Smooth muscle cell (in vitro differentiated cells): ENCODE data around the gene AFF4. TPM values are rescaled to one million over a fixed set of nuclear protein-coding genes. Genes with fewer than 3 reads are reported as not detected.

Experiments
- DNase-seq: peaks from one replicate; lab custom pipeline; 2025; ENCODE audit not compliant: unreplicated experiment; lab: John Stamatoyannopoulos, UW
- H2AFZ ChIP-seq: fragments of 200-600 bp; sonication (generic); 2 replicates; pipeline ENCODE4 v1.6.0; 2016; ENCODE audit warnings: antibody characterized with exemption, low read depth, mild to moderate bottlenecking
- H3F3A ChIP-seq: fragments of 200-600 bp; sonication (generic); 2 replicates; pipeline ENCODE4 v1.6.0; 2017; ENCODE audit warnings: antibody characterized with exemption, low read depth
- H3K27ac ChIP-seq: fragments of 200-600 bp; sonication (generic); 2 replicates; pipeline ENCODE4 v1.5.1; 2016; ENCODE audit warnings: low read depth, mild to moderate bottlenecking
- H3K27me3 ChIP-seq: fragments of 200-600 bp; sonication (generic); 2 replicates; pipeline ENCODE4 v1.6.1; 2016; ENCODE audit warnings: low read depth, mild to moderate bottlenecking
- H3K36me3 ChIP-seq: fragments of 200-600 bp; sonication (generic); 2 replicates; pipeline ENCODE4 v1.5.1; 2016; ENCODE audit warnings: low read depth
- H3K4me1 ChIP-seq: fragments of 200-600 bp; sonication (generic); 2 replicates; pipeline ENCODE4 v1.5.1; 2016; ENCODE audit warnings: low read depth
- H3K4me2 ChIP-seq: fragments of 200-600 bp; sonication (generic); 2 replicates; pipeline ENCODE4 v1.6.0; 2016; ENCODE audit warnings: mild to moderate bottlenecking
- H3K4me3 ChIP-seq: fragments of 200-600 bp; sonication (generic); 2 replicates; pipeline ENCODE4 v1.5.1; 2016; ENCODE audit warnings: mild to moderate bottlenecking
- H3K79me2 ChIP-seq: fragments of 200-600 bp; sonication (generic); 2 replicates; pipeline ENCODE4 v1.6.0; 2016; ENCODE audit warnings: low read depth, mild to moderate bottlenecking
- H3K9ac ChIP-seq: fragments of 200-600 bp; sonication (generic); 2 replicates; pipeline ENCODE4 v1.6.0; 2016; ENCODE audit warnings: low read depth
- H3K9me3 ChIP-seq: fragments of 200-600 bp; sonication (generic); replicated peaks from 2 replicates; pipeline ENCODE4 v1.5.1; 2016; ENCODE audit warnings: low read depth
- H4K20me1 ChIP-seq: fragments of 200-600 bp; sonication (generic); 2 replicates; pipeline ENCODE4 v1.6.0; 2016; ENCODE audit warnings: low read depth
- WGBS: methylation state at CpG from one replicate; pipeline ENCODE4 v1.1.7; 2016; ENCODE audit warnings: low lambda C conversion rate; 5-methylcytosine and 5-hydroxymethylcytosine counted together
- polyA plus RNA-seq: library from polyadenylated mRNA; unstranded; fragments of >200 nt; fragmentation: Nextera tagmentation; extraction: Ambion mirVana; gene quantifications from 2 replicates; pipeline ENCODE4 v1.2.1, GENCODE V29; 2016
- total RNA-seq: library from RNA; depleted of rRNA; stranded (reverse); fragments of >200 nt; gene quantifications from 2 replicates; pipeline ENCODE4 v1.2.3, GENCODE V29; 2014
- TF ChIP-seq, protein P1 (sequence below): fragments of 200-600 bp; sonication (generic); IDR thresholded peaks from 2 replicates; pipeline ENCODE4 v1.5.1; 2017; ENCODE audit warnings: borderline replicate concordance, mild to moderate bottlenecking, antibody characterized with exemption; ENCODE audit not compliant: insufficient read depth, poor library complexity, severe bottlenecking

AFF4 gene
- total and polyA plus RNA-seq, 2 experiments from 2014 or later, result 27.8 to 137 TPM

DNA sequence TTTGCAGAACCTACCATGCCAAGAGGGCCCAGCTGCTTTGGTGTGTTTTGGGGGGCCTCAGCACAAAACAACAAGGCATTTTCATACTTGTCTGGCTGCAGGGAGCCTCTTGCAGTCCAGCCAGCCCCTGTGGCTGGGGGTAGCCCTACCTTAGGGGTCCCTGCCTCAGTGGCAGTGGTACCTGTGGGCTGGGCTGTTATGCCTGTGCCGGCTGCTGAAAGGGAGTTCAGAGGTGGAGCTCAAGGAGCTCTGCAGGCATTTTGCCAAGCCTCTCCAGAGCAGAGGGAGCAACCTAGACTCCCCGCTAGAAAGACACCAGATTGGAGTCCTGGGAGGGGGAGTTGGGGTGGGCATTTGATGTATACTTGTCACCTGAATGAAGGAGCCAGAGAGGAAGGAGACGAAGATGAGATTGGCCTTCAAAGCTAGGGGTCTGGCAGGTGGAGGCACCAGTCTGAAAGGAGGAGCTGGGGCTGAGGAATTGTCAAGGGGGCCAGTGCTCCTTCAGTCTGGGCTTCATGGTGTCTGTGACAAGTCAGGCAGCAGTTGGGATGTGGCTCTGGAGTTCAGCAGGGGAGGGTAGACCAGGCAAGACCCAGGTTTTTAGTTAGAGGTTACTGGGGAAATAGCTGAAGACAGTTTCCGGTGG is 134.5 kb downstream of the AFF4 start:
- no peak overlapping the region for H3K4me3 ChIP-seq
- peaks cover 11% of the 10 kb centered on the region for H3K4me1 ChIP-seq
- TF ChIP-seq, protein P1, sequence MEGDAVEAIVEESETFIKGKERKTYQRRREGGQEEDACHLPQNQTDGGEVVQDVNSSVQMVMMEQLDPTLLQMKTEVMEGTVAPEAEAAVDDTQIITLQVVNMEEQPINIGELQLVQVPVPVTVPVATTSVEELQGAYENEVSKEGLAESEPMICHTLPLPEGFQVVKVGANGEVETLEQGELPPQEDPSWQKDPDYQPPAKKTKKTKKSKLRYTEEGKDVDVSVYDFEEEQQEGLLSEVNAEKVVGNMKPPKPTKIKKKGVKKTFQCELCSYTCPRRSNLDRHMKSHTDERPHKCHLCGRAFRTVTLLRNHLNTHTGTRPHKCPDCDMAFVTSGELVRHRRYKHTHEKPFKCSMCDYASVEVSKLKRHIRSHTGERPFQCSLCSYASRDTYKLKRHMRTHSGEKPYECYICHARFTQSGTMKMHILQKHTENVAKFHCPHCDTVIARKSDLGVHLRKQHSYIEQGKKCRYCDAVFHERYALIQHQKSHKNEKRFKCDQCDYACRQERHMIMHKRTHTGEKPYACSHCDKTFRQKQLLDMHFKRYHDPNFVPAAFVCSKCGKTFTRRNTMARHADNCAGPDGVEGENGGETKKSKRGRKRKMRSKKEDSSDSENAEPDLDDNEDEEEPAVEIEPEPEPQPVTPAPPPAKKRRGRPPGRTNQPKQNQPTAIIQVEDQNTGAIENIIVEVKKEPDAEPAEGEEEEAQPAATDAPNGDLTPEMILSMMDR, result no peak
- no peak overlapping the region for H3K27ac ChIP-seq
- no peak for DNase-seq
- WGBS, result 96% methylated on average over 4 of the region's 4 CpGs
- no peak overlapping the region for H3K4me2 ChIP-seq
- no peak overlapping the region for H3K9ac ChIP-seq
- H2AFZ ChIP-seq, result no peak overlapping the region
- no peaks in the 10 kb centered on the region for H3F3A ChIP-seq
- H3K36me3 ChIP-seq, result no peaks in the 10 kb centered on the region
- no peaks in the 10 kb centered on the region for H4K20me1 ChIP-seq
- H3K27me3 ChIP-seq, result peaks cover 2% of the 10 kb centered on the region
- no peaks in the 10 kb centered on the region for H3K9me3 ChIP-seq
- no peaks in the 10 kb centered on the region for H3K79me2 ChIP-seq

DNA sequence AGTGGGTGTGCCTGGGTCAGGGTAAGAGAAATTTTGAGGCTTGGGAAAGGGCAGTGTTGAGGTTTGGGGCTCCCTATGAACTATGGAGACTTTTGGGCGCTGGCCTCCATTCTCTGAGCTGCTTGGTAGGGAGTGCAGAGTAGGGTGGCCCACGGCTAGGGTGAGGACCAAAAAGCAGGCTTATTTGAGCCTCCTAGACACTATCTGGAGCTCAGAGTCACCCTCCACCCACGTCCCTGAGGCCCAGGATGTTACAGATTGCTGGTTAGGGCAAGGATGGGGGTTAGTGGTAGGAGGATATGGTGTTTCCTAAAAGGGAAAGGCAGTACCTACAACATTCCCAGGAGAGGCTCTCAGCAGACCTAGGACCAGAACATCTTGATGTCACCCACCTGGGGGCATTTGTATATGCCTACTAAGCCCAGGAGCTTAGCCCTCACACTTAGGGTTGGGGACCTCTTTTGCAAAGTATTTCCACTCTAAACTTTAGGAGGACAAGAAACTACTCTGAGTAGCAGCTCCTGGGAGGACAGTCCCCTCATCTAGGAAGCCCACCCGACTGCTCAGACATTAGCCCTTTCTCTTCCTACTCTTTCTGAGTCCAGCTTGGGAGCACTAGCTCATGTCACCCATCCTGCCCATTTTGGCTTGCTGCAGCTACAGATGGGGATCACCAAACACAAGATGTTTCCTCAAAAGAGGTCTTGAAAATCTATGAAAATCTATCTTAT is 135.3 kb downstream of the AFF4 start:
- peaks cover 2% of the 10 kb centered on the region for H3K27me3 ChIP-seq
- 95% methylated on average over 4 of the region's 4 CpGs for whole genome bisulfite sequencing
- no peak overlapping the region for H3K4me2 ChIP-seq
- H3K9me3 ChIP-seq, result no peaks in the 10 kb centered on the region
- H3K79me2 ChIP-seq, result no peaks in the 10 kb centered on the region
- no peaks in the 10 kb centered on the region for H3K36me3 ChIP-seq
- H4K20me1 ChIP-seq, result no peaks in the 10 kb centered on the region
- H3K4me3 ChIP-seq, result no peak overlapping the region
- H3K27ac ChIP-seq, result no peak overlapping the region
- H3K4me1 ChIP-seq, result peaks cover 11% of the 10 kb centered on the region
- H3K9ac ChIP-seq, result no peak overlapping the region
- no peak overlapping the region for H2AFZ ChIP-seq
- no peak for DNase-seq
- TF ChIP-seq, protein P1, result no peak
- no peaks in the 10 kb centered on the region for H3F3A ChIP-seq

DNA sequence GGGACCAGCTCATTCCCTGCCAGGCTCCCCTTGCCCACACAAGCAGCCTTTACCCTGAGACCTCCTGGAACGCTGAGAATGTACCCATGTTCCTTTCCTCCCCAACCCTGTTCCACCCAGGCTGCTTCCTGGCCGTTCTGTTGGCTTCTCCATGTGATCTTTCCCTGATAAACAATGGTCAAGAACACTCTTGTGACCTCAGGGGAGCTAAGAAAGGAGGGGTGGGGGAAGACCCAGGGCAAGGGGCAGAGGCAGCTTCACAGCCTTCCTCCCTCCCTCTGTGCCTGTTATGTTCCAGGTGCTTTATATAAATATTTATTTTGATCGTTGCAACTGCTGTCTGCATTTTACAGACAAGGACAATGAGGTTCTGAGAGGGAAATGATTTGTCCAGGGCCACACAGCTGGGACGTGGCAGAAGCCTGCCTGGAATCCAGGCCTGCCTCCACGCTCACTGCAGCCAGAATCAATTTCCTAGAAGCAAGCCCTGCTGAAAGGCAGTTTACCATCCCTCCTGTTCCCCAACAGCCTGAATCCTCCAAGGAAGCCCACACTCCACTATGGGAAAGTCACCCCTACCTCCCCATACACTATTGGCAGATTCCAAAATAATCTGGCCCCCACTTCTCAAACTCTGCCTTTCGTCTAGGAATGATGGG is 136.9 kb downstream of the AFF4 start:
- no peak overlapping the region for H3K4me3 ChIP-seq
- H3K4me2 ChIP-seq, result no peak overlapping the region
- H4K20me1 ChIP-seq, result no peaks in the 10 kb centered on the region
- H3K27ac ChIP-seq, result no peak overlapping the region
- H3K27me3 ChIP-seq, result peaks cover 2% of the 10 kb centered on the region
- H2AFZ ChIP-seq, result no peak overlapping the region
- peaks cover 11% of the 10 kb centered on the region for H3K4me1 ChIP-seq
- TF ChIP-seq, protein P1, result no peak
- WGBS, result 79% methylated on average over 6 of the region's 6 CpGs
- no peaks in the 10 kb centered on the region for H3F3A ChIP-seq
- H3K79me2 ChIP-seq, result no peaks in the 10 kb centered on the region
- H3K9ac ChIP-seq, result no peak overlapping the region
- no peak for DNase-seq
- no peaks in the 10 kb centered on the region for H3K9me3 ChIP-seq
- H3K36me3 ChIP-seq, result no peaks in the 10 kb centered on the region
